WTC11 (cell line): Measurements from ENCODE around the gene UROC1.

Experiments
- ATF1 ChIP-seq: sonication (generic); formaldehyde crosslinking; IDR thresholded peaks from 2 replicates; pipeline ENCODE4 v1.8.1; 2023; ENCODE audit warnings: mild to moderate bottlenecking, moderate library complexity, missing genetic modification reagents
- CREB1 ChIP-seq: sonication (generic); formaldehyde crosslinking; IDR thresholded peaks from 2 replicates; pipeline ENCODE4 v1.8.0; 2023; ENCODE audit warnings: mild to moderate bottlenecking, missing genetic modification reagents
- CREM ChIP-seq: sonication (generic); formaldehyde crosslinking; IDR thresholded peaks from 2 replicates; pipeline ENCODE4 v1.8.1; 2022; ENCODE audit warnings: mild to moderate bottlenecking, missing genetic modification reagents, moderate library complexity
- CTCF ChIP-seq: fragments of 200-600 bp; IDR thresholded peaks from 2 replicates; pipeline ENCODE4 v1.8.0; 2022; ENCODE audit warnings: antibody characterized with exemption
- ETV6 ChIP-seq: sonication (generic); formaldehyde crosslinking; IDR thresholded peaks from 2 replicates; pipeline ENCODE4 v1.8.1; 2022; ENCODE audit warnings: mild to moderate bottlenecking, missing genetic modification reagents
- JUN ChIP-seq: sonication (generic); formaldehyde crosslinking; IDR thresholded peaks from 2 replicates; pipeline ENCODE4 v1.8.0; 2023; ENCODE audit warnings: mild to moderate bottlenecking, missing genetic modification reagents
- KAT7 ChIP-seq: sonication (generic); formaldehyde crosslinking; IDR thresholded peaks from 2 replicates; pipeline ENCODE4 v1.8.1; 2023; ENCODE audit warnings: missing genetic modification reagents, mild to moderate bottlenecking, borderline replicate concordance
- MAX ChIP-seq: sonication (generic); formaldehyde crosslinking; IDR thresholded peaks from 2 replicates; pipeline ENCODE4 v1.8.0; 2022; ENCODE audit warnings: mild to moderate bottlenecking, missing genetic modification reagents
- TCF7 ChIP-seq: sonication (generic); formaldehyde crosslinking; IDR thresholded peaks from 2 replicates; pipeline ENCODE4 v1.8.0; 2022; ENCODE audit warnings: mild to moderate bottlenecking, low read depth, missing genetic modification reagents, moderate library complexity
- TF ChIP-seq, protein P1 (sequence below): sonication (generic); formaldehyde crosslinking; IDR thresholded peaks from 2 replicates; pipeline ENCODE4 v1.8.1; 2023; ENCODE audit warnings: mild to moderate bottlenecking, missing genetic modification reagents
- TF ChIP-seq, protein P2 (sequence below): sonication (generic); formaldehyde crosslinking; IDR thresholded peaks from 2 replicates; pipeline ENCODE4 v1.8.1; 2023; ENCODE audit warnings: mild to moderate bottlenecking, moderate library complexity, missing genetic modification reagents

DNA sequence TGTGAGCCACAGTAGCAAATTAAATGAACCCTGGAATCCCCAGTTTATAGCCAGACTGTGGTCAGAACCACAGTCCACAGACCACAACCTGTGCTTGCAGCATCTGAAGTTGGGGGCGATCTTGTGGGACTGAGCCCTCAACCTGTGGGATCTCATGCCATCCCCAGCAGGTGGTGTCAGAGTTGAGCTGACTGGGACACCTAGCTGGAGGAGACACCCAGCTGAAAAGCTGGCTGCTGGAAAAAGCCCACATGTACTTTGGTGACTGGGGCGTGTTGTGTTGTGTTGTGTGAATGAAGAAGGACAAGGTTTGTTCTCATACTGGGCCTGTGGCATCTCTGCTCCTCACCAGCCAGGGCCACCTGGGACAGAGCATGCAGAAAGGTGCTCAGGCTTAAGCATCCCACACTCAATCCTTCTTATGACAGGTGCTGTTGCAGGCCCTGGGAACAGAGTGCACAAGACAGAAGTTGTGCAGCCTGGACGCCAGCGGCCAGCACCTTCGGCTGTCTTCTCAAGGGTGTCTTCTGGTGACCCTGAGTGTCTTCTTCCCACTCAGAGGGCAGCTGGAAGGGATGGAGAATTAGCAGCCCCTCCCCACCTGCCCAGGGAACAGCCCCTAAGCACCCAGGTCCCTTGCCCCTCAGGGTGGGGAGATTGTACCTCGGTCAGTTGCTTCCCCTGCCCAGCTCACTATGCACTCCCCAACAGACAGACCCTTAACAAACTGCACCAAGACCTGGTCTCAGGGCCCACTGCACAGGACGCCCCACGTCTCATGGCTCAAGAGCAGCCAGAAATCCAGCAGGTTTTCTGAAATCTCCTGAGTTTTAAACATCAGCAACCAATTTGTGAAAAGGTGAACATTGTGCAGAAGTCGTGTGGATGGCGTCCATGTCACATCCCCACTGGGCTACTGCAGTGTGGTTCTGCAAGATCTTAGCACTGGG lies 2.2 kb upstream of the UROC1 start:
- TF ChIP-seq TCF7 (CRISPR knock-in tag) (no peak), CTCF (no peak), KAT7 (CRISPR knock-in tag) (no peak), MAX (no peak), ATF1 (CRISPR knock-in tag) (no peak), CREM (CRISPR knock-in tag) (no peak), CREB1 (CRISPR knock-in tag) (no peak), ETV6 (CRISPR knock-in tag) (no peak), JUN (CRISPR knock-in tag) (no peak)
- TF ChIP-seq, protein P1, sequence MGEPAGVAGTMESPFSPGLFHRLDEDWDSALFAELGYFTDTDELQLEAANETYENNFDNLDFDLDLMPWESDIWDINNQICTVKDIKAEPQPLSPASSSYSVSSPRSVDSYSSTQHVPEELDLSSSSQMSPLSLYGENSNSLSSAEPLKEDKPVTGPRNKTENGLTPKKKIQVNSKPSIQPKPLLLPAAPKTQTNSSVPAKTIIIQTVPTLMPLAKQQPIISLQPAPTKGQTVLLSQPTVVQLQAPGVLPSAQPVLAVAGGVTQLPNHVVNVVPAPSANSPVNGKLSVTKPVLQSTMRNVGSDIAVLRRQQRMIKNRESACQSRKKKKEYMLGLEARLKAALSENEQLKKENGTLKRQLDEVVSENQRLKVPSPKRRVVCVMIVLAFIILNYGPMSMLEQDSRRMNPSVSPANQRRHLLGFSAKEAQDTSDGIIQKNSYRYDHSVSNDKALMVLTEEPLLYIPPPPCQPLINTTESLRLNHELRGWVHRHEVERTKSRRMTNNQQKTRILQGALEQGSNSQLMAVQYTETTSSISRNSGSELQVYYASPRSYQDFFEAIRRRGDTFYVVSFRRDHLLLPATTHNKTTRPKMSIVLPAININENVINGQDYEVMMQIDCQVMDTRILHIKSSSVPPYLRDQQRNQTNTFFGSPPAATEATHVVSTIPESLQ (CRISPR knock-in tag): no peak
- TF ChIP-seq, protein P2, sequence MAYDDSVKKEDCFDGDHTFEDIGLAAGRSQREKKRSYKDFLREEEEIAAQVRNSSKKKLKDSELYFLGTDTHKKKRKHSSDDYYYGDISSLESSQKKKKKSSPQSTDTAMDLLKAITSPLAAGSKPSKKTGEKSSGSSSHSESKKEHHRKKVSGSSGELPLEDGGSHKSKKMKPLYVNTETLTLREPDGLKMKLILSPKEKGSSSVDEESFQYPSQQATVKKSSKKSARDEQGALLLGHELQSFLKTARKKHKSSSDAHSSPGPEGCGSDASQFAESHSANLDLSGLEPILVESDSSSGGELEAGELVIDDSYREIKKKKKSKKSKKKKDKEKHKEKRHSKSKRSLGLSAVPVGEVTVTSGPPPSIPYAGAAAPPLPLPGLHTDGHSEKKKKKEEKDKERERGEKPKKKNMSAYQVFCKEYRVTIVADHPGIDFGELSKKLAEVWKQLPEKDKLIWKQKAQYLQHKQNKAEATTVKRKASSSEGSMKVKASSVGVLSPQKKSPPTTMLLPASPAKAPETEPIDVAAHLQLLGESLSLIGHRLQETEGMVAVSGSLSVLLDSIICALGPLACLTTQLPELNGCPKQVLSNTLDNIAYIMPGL (CRISPR knock-in tag): no peak
